HepG2 (cell line): Measurements from ENCODE around the gene TOLLIP. TPM values are rescaled to one million over a fixed set of nuclear protein-coding genes. Genes with fewer than 3 reads are reported as not detected.

Experiments used
- BCL6 ChIP-seq: IDR thresholded peaks from 2 replicates; pipeline ENCODE4 v1.6.1; 2016; ENCODE audit warnings: missing genetic modification reagents, missing compliant biosample characterization
- FLYWCH1 ChIP-seq: sonication (generic); formaldehyde crosslinking; IDR thresholded peaks from 2 replicates; pipeline ENCODE4 v1.8.1; 2023; ENCODE audit warnings: mild to moderate bottlenecking, missing genetic modification reagents
- HOXA3 ChIP-seq: sonication (generic); formaldehyde crosslinking; IDR thresholded peaks from 2 replicates; pipeline ENCODE4 v1.5.0; 2020; ENCODE audit warnings: missing genetic modification reagents
- HOXA7 ChIP-seq: sonication (generic); formaldehyde crosslinking; IDR thresholded peaks from 2 replicates; pipeline ENCODE4 v1.8.1; 2022; ENCODE audit warnings: mild to moderate bottlenecking, missing genetic modification reagents, moderate library complexity
- MBD4 ChIP-seq: IDR thresholded peaks from 2 replicates; pipeline ENCODE4 v1.6.1; 2012; ENCODE audit warnings: low read length, inconsistent platforms, borderline replicate concordance
- MLX ChIP-seq: IDR thresholded peaks from 2 replicates; pipeline ENCODE4 v1.6.1; 2016
- NKX3-1 ChIP-seq: sonication (generic); formaldehyde crosslinking; IDR thresholded peaks from 2 replicates; pipeline ENCODE4 v1.5.0; 2020; ENCODE audit warnings: missing genetic modification reagents
- PAF1 ChIP-seq: IDR thresholded peaks from 2 replicates; pipeline ENCODE4 v1.6.1; 2016; ENCODE audit warnings: missing genetic modification reagents, missing compliant biosample characterization
- RCOR2 ChIP-seq: IDR thresholded peaks from 2 replicates; pipeline ENCODE4 v1.6.1; 2016; ENCODE audit warnings: missing biosample characterization, missing genetic modification reagents
- SOX5 ChIP-seq: IDR thresholded peaks from 2 replicates; pipeline ENCODE4 v1.6.1; 2016; ENCODE audit warnings: borderline replicate concordance
- SRY ChIP-seq: sonication (generic); formaldehyde crosslinking; IDR thresholded peaks from 2 replicates; pipeline ENCODE4 v1.8.0; 2022; ENCODE audit warnings: mild to moderate bottlenecking, missing genetic modification reagents
- TFE3 ChIP-seq: IDR thresholded peaks from 2 replicates; pipeline ENCODE4 v1.6.1; 2016
- ZNF138 ChIP-seq: sonication (generic); formaldehyde crosslinking; IDR thresholded peaks from 2 replicates; pipeline ENCODE4 v1.5.0; 2020; ENCODE audit warnings: mild to moderate bottlenecking, low read depth, missing genetic modification reagents
- ZNF263 ChIP-seq: sonication (generic); formaldehyde crosslinking; IDR thresholded peaks from 2 replicates; pipeline ENCODE4 v1.4.0; 2020; ENCODE audit warnings: missing genetic modification reagents
- ZNF30 ChIP-seq: sonication (generic); formaldehyde crosslinking; IDR thresholded peaks from 2 replicates; pipeline ENCODE4 v1.5.0; 2020; ENCODE audit warnings: mild to moderate bottlenecking, missing genetic modification reagents
- ZNF414 ChIP-seq: sonication (generic); formaldehyde crosslinking; IDR thresholded peaks from 2 replicates; pipeline ENCODE4 v1.5.0; 2020; ENCODE audit warnings: missing genetic modification reagents
- ZNF687 ChIP-seq: sonication (generic); formaldehyde crosslinking; IDR thresholded peaks from 2 replicates; pipeline ENCODE4 v1.5.1; 2020; ENCODE audit warnings: mild to moderate bottlenecking, missing genetic modification reagents, moderate library complexity
- ZNF720 ChIP-seq: sonication (generic); formaldehyde crosslinking; IDR thresholded peaks from 2 replicates; pipeline ENCODE4 v1.4.0; 2020; ENCODE audit warnings: missing genetic modification reagents
- ZNF883 ChIP-seq: sonication (generic); formaldehyde crosslinking; IDR thresholded peaks from 2 replicates; pipeline ENCODE4 v1.5.1; 2020; ENCODE audit warnings: mild to moderate bottlenecking, missing genetic modification reagents; ENCODE audit errors: not compliant biosample characterization
- ZSCAN21 ChIP-seq: sonication (generic); formaldehyde crosslinking; IDR thresholded peaks from 2 replicates; pipeline ENCODE4 v1.8.0; 2022; ENCODE audit warnings: mild to moderate bottlenecking, missing genetic modification reagents, moderate library complexity, borderline replicate concordance
- polyA plus RNA-seq, 8 experiments: library from polyadenylated mRNA; depleted of rRNA in 3 of 8; stranded (reverse) in 7 of 8; unstranded in 1 of 8; fragments of >200 nt; fragmentation: Illumina TruSeq in 4 of 8; extraction: Trizol in 4 of 8; gene quantifications; 2 replicates each; pipeline versions ENCODE4 v1.2.1 to v1.2.3, GENCODE V29; 2011 to 2016; ENCODE audit warnings: low read depth in 4 of 8, missing spikeins in 1 of 8, mixed read lengths in 1 of 8; ENCODE audit not compliant: insufficient read depth in 1 of 8
- total RNA-seq, 5 experiments: library from RNA; depleted of rRNA; stranded (reverse); fragments of >200 nt; fragmentation: Illumina TruSeq; extraction: Trizol; gene quantifications; 2 replicates each; pipeline ENCODE4 v1.2.3, GENCODE V29; 2016; ENCODE audit warnings: low read depth in 1 of 5

The TOLLIP gene
- total and polyA plus RNA-seq, 2 of the 13 experiments (the other 11 are each of a cell fraction or from before 2014, with no cell fraction given): 25.9 to 47.5 TPM

GRCh38 chr11:1238767-1239595 is 70.5 kb downstream of the TOLLIP start (continued):
- TF ChIP-seq TFE3 (peak; percentile 73), HOXA7 (CRISPR knock-in tag) (no peak), RCOR2 (CRISPR knock-in tag) (no peak), PAF1 (CRISPR knock-in tag) (no peak), ZNF687 (CRISPR knock-in tag) (peak; percentile 60), MLX (no peak), ZNF138 (CRISPR knock-in tag) (peak; percentile 76; the same call in 1 of the 2 replicates), ZSCAN21 (CRISPR knock-in tag) (peak; percentile 62; the same call in 1 of the 2 replicates), HOXA3 (CRISPR knock-in tag) (peak; percentile 46; the same call in 1 of the 2 replicates), FLYWCH1 (CRISPR knock-in tag) (no peak), ZNF414 (CRISPR knock-in tag) (0 out of 2 replicates have a peak, but pooled peaks have one; percentile 35), ZNF720 (CRISPR knock-in tag) (no peak), ZNF883 (CRISPR knock-in tag) (peak; percentile 65), ZNF30 (CRISPR knock-in tag) (0 out of 2 replicates have a peak, but pooled peaks have one; percentile 59), SRY (peak; percentile 71; the same call in 1 of the 2 replicates), NKX3-1 (CRISPR knock-in tag) (0 out of 2 replicates have a peak, but pooled peaks have one; percentile 39), ZNF263 (CRISPR knock-in tag) (0 out of 2 replicates have a peak, but pooled peaks have one; percentile 39), BCL6 (CRISPR knock-in tag) (peak; percentile 21; the same call in 1 of the 2 replicates), MBD4 (no peak), SOX5 (no peak)
